ENCODE measurements around the gene TRPC5OS.

DNA sequence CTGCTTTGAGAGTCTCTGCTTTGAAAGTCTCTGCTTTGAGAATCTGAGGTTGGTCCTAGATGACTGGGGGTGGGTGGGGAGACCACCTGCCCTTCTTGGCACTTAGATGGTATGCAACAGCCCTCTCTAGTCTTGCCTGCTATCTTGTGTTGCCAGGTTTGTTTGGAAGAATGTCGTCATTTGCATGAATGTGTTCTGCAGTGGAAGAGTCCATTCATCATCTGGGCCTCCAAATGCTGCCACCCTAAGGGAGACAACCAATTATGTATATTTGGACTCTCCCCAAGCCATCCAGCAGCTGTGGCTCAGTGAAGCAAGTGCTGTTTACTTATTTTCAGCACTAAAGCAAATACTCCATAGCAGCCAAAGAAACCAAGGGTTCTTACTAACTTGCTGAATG is 44.6 kb upstream of the TRPC5OS start:
- TF ChIP-seq CTCF (optimal IDR thresholded peaks at IDR 0.05 in 1 of 3, IDR thresholded peaks at IDR 0.05 in 1 of 3, conservative IDR thresholded peaks at IDR 0.05 in 1 of 3; ENCODE audit: extremely low read depth in 1 of 3, insufficient read depth in 2 of 3, low read length in 3 of 3) (no peak), EZH2 (IDR thresholded peaks at IDR 0.05; ENCODE audit: low read length) (no peak)
